ENCODE measurements around the gene PTRH1.

PTRH1 gene

DNA sequence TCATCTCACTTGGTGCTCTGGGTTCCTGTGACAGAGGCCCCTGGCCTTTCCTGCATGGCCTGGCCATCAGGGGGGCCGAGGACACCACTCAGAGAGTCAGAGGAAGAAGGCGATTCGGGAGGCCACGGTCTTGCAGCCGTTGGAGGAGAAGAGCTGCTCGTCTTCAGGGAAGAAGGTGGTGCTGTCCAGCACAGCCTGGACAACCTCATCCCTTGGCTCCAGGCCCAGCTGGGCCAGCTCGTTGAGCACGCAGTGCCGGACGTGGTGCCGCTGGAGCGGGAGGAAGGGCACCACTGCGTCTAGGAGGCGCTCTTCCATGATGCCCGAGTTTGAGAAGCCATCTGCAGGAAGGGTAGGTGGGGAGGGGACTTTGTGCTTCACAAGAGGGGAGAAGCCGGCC is 16.5 kb upstream of the PTRH1 start:
- no peak for DNase-seq (ENCODE audit: low read depth)
- H3K4me3 ChIP-seq (ENCODE audit: low read length): no peak overlapping the region
- TF ChIP-seq, protein P1, sequence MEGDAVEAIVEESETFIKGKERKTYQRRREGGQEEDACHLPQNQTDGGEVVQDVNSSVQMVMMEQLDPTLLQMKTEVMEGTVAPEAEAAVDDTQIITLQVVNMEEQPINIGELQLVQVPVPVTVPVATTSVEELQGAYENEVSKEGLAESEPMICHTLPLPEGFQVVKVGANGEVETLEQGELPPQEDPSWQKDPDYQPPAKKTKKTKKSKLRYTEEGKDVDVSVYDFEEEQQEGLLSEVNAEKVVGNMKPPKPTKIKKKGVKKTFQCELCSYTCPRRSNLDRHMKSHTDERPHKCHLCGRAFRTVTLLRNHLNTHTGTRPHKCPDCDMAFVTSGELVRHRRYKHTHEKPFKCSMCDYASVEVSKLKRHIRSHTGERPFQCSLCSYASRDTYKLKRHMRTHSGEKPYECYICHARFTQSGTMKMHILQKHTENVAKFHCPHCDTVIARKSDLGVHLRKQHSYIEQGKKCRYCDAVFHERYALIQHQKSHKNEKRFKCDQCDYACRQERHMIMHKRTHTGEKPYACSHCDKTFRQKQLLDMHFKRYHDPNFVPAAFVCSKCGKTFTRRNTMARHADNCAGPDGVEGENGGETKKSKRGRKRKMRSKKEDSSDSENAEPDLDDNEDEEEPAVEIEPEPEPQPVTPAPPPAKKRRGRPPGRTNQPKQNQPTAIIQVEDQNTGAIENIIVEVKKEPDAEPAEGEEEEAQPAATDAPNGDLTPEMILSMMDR (conservative IDR thresholded peaks at IDR 0.05; ENCODE audit: low read length): no peak

DNA sequence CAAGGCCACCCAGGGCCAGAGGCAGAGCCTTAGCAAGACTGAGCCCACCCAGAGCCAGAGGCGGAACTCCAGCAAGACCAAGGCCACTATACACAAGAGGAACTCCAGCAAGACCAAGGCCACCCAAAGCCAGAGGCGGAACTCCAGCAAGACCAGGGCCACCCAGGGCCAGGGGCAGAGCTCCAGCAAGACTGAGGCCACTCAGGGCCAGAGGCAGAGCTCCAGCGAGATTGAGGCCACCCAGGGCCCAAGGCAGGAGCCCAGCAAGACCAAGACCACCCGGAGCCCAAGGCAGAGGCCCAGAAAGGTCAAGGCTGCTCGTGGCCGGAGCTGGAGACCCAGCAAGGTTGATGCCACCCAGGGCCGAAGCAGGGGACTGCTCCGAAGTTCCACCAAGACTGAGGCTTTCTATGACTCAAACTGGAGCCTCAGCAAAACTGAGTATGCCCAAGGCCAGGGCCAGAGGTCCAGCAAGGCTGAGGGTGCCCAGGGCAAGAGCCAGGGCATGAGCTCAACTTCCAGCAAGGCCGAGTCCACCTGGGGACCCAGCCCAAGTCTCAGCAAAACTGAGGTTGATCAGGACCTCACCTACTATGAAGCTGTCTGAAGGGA is 15.4 kb upstream of the PTRH1 start:
- TF ChIP-seq, protein P1 (conservative IDR thresholded peaks at IDR 0.05; ENCODE audit: low read length): no peak
- DNase-seq (ENCODE audit: low read depth): no peak
- H3K4me3 ChIP-seq (ENCODE audit: low read length): no peak overlapping the region

DNA sequence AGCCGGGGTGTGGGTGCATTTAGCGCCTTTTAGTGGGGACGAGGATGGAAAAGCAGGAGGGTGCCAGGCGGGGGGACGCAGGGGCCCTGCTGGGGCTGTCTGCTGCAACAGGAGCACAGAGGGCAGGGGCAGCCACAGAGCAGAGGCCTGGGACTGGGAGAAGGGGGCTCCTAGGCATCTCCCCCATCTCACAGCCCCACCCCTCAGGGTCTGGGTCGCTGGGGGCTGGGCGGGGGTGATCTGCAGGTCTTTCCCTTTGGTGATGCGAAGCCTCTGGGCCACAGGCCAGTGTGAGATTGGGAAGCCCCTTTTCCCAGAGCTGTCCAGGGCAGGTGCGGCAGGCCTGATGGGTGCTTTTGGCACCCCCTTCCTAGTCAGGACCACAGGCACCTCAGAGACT is 14.8 kb upstream of the PTRH1 start:
- H3K4me3 ChIP-seq (ENCODE audit: low read length): no peak overlapping the region
- TF ChIP-seq, protein P1 (conservative IDR thresholded peaks at IDR 0.05; ENCODE audit: low read length): no peak

DNA sequence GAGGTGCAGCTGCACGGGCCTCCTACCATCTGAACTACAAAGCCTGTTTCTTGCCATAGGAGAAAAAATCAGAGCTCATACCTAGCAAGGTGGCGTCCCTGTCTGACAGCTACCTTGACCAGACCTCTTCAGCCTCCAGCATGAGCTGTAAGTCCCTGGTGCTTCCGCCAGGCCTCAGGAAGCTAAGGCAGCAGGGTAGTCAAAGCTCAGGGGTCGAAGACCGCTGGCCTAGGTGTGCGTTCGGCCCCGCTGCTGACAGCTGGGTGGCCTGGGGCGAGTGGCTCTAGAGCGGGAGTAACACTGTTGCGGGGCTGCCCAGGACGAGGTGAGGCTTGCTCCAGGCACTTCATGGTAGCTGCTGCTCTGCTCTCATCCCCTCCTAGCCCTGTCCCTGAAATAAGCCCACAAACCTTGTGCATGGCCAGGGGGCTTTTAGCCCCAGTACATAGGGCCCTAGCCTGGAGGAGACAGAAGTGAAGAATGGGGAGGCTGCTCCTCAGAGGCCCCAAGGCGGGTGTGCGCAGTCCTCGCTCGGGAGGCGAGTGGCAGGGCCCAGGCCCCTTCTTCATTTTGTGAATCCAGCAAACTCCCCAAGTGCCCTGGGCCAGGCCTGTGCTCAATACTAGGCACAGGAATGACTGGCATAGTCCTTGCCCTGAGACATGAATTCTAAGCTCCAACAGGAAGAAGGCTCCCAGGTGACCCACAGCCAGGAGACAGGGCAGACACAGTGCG is 14.2 kb upstream of the PTRH1 start:
- DNase-seq (ENCODE audit: low read depth): no peak
- H3K4me3 ChIP-seq (ENCODE audit: low read length): no peak overlapping the region
- TF ChIP-seq, protein P1 (conservative IDR thresholded peaks at IDR 0.05; ENCODE audit: low read length): no peak

More for the DNA sequence above, 14.8 kb upstream of the PTRH1 start:
- no peak for DNase-seq (ENCODE audit: low read depth)

DNA sequence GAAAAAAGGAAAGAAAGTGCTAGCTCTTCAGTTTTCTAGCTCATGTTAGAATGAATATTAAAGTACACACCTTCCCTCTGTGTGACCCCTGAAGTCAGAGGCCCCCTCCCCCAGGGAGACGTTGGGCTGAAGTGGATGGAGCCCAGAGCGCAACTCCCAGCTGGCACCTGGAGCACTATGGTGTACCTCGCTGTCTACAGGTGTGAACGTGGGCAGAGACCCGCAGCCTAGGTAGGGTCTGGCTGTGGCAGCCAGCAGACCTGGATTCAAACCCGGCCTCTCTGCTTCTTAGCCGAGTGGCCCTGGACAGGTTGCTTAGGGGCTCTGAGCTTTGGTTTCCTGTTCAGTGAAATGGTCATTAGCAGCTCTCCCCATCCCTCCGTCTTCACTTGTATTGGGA is 13.3 kb upstream of the PTRH1 start:
- TF ChIP-seq, protein P1 (conservative IDR thresholded peaks at IDR 0.05; ENCODE audit: low read length): no peak
- no peak for DNase-seq (ENCODE audit: low read depth)
- no peak overlapping the region for H3K4me3 ChIP-seq (ENCODE audit: low read length)

DNA sequence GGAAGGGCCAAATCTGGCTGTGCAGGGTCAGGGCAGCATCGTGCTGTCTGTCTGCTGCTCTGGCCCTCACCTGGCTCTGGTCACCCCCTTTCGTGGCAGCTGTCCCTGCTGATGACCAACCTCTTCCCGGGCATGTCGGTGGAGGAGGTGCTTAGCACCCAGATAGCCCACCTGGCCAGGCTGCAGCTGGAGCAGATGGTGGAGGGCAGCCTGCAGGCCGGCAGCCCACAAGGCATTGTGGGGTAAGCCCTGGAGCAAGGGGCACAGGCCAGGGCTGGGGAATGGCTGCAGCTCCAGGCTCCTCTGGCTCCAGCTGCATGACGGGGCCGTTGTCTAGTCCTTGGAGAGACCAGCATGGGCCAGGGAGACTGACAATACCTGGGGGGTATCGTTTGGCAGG is 11.4 kb upstream of the PTRH1 start:
- TF ChIP-seq, protein P1 (conservative IDR thresholded peaks at IDR 0.05; ENCODE audit: low read length): no peak
- DNase-seq (ENCODE audit: low read depth): no peak
- no peak overlapping the region for H3K4me3 ChIP-seq (ENCODE audit: low read length)

DNA sequence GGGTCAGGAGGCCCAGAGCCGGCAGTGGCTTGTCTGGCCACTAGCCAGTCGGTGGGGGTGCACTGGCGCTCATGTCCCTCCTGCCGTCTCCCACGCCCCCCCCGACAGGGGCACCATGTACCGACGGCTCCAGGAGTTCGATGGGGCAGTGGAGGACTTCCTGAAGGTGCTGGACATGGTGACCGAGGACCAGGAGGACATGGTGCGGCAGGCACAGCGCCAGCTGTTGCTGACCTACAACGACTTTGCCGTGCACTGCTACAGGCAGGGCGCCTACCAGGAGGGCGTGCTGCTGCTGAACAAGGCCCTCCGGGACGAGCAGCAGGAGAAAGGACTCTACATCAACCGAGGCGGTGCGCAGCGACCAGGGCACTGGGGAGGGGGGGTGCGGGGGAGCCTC is 8.5 kb upstream of the PTRH1 start:
- H3K4me3 ChIP-seq (ENCODE audit: low read length): no peak overlapping the region
- TF ChIP-seq, protein P1 (conservative IDR thresholded peaks at IDR 0.05; ENCODE audit: low read length): no peak
- DNase-seq (ENCODE audit: low read depth): no peak
